ENCODE results near the gene ATAD3C.
"Not testable (repeated sequence)": the region's sequence is repeated elsewhere in the genome, so short reads cannot be mapped to it uniquely, and the experiment has no call there.

Gene ATAD3C

DNA sequence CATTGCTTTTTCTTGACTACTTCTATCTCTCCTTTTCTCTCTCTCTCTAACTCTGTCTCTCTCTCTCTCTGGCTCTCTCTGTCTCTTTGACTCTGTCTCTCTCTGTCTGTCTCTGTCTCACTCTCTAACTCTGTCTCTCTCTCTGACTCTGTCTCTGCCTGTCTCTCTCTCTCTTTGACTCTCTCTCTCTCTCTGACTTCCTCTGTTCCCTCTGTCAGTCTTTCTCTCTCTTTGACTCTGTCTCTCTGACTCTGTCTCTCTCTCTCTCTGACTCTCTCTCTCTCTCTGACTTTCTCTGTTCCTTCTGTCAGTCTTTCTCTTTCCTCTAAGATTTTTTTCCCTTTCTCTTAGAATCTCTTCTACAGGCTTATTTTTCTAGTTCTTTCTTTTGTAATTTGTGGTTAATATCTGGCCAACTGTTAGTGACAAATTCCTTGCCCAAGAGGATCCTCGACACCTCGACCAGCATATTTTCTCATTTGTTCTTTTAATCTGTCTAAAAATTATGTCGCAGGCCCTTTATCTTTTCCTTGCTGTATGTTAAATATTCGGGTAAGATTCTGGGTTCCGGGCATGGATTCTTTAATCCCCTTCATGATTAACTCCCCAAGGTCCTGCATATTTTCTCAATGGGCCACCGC lies at the start of gene ATAD3C:
Gene ATAD3C (plus strand): TSS at position 591 of the 641 bp plus-strand sequence. CDS start 995 bp downstream, outside the sequence.
- no peak for DNase-seq (ENCODE audit: low read depth, low spot score)

- DNase-seq (ENCODE audit: low read depth, low spot score) = no peak
Measured at GRCh38 chr1:1399872-1400575, 49.5 kb upstream of the ATAD3C start.

DNA sequence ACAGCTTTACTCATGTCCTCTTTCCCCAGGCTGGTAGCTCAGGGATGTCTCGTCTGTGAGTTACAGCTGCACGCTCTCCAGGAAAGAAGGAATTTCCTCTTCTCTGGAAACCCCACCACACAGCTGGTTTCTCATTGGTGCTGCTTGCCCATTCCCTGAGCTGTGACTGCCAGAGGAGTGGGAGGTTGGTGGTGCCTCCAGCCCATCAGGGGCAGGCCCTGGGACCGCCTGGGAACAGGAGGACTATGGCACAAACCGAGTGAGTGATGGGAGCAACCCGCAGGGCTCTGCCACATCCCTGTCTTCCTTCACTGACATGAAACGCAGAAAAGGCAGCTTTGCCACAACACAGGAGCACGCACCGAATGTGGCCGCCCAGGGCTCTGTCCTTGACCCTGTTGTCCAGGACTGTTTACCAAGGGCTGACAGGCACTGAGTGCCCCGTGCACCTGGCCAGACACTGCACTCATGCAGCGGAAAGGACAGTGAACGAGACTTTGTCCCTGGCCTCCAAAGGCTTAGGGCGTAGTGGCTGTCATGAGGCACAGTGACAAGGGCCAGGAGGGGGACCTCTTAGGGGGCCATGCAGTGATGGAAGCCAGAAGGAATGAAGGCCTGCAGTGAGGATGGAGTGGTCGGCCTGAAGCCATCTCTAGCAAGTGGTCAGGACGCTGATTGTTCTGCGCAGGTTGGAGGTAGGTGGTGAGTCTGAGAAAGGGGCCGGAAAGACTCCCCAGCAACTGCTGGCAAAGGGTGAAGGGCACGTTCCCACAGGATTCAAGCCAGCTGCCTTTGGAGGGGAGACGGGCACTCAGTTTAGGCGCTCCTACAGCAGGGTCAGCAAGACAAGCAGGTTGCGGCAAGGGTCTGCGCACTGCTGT lies 48.7 kb upstream of the ATAD3C start:
- no peak for DNase-seq (ENCODE audit: low read depth, low spot score)

GRCh38 chr1:1401457-1402010 lies 48.0 kb upstream of the ATAD3C start:
- DNase-seq (ENCODE audit: low read depth, low spot score) = no peak

DNA sequence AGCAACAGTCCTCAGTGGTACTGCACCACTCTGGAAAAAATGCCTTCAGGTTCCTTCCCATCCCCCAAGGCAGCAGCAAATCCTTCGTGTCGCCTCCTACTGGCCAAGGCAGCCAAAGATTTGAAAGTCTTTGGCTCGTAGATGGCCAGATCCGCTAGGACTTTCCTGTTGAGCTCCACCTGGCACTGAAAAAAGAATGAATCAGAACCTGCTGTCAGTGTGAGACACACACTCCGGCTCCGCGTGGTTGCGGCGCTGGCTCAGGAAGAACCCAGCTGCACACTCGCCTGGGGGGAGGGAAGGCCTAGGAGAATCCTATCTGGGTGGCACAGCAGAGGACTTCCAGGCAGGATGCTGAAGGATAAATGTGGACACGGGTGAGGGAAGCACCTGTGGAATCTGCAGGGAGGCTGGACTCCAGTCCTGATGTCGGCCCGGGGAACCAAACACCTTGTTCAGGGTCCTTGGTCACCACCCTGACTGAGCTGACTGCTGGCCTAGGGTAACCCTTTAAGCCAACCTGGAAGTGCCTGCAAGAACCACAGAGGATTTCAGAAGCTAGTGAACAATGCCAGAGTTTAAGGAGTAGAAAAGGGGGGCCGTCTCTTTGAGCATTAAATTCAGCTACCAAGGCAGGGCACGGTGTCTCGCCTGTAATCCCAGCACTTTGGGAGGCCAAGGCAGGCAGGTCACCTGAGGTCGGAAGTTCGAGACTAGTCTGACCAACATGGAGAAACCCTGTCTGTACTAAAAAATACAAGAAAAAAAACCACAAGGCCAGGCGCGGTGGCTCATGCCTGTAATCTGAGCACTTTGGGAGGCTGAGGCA lies 47.2 kb upstream of the ATAD3C start:
- DNase-seq (ENCODE audit: low read depth, low spot score) = no peak

DNA sequence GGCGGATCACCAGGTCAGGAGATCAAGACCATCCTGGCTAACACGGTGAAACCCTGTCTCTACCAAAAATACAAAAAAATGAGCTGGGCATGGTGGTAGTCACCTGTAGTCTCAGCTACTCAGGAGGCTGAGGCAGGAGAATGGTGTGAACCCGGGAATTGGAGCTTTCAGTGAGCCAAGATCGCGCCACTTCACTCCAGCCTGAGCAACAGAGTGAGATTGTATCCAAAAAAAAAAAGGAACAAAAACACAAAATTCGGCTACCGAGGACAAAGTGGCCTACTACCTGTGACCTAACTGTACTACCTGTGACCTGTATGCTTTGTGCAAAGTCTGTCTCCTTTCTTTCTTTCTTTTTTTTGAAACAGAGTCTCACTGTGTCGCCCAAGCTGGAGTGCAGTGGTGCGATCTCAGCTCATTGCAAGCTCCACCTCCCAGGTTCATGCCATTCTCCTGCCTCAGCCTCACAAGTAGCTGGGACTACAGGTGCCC lies 46.5 kb upstream of the ATAD3C start:
- not testable (repeated sequence) for DNase-seq (ENCODE audit: low read depth, low spot score)

DNA sequence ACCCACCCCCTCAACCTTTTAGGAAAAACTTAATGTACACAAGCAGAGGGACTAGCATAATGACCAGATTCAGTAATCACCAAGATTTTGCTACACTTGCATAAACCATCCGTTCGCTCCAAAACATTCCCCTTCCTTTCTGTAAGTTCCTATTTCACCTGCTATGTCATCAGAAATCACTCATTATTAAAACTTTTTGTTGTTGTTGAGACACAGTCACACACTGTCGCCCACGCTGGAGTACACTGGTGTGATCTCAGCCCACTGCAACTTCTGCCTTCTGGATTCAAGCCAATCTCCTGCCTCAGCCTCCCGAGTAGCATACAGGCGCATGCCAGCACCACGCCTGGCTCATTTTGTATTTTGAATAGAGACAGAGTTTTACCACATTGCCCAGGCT lies 45.8 kb upstream of the ATAD3C start:
- DNase-seq (ENCODE audit: low read depth, low spot score) = no peak

DNA sequence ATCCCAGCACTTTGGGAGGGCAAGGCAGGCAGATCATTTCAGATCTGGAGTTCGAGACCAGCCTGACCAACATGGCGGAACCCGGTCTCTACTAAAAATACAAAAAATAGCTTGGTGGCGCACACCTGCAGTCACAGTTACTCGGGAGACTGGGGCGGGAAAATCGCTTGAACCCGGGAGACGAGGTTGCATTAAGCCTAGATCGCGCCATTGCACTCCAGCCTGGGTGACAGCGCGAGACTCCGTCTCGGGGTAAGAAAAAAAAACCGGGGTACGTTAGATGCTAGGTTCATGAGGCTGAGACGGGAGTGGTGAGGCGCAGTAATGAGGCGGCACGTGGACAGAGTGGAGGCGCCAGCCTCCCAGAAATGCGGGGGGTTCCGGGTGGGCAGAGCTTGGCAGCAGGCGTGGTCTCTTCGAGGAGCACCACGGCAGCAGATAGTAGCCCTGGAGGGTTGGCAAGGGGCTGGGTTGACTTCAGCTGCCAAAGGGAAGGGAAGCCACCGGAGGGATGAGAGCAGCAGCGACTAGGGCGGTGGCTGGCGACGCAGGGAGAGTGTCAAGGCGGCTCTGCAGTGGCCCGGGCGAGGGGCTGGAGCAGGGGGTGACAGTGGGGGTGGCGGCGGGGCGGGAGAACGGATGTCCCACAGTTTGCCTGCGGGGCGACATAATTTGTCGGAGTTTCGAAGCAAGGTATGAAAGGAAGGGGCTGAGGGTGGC lies 43.2 kb upstream of the ATAD3C start:
- no peak for DNase-seq (ENCODE audit: low read depth, low spot score)

DNA sequence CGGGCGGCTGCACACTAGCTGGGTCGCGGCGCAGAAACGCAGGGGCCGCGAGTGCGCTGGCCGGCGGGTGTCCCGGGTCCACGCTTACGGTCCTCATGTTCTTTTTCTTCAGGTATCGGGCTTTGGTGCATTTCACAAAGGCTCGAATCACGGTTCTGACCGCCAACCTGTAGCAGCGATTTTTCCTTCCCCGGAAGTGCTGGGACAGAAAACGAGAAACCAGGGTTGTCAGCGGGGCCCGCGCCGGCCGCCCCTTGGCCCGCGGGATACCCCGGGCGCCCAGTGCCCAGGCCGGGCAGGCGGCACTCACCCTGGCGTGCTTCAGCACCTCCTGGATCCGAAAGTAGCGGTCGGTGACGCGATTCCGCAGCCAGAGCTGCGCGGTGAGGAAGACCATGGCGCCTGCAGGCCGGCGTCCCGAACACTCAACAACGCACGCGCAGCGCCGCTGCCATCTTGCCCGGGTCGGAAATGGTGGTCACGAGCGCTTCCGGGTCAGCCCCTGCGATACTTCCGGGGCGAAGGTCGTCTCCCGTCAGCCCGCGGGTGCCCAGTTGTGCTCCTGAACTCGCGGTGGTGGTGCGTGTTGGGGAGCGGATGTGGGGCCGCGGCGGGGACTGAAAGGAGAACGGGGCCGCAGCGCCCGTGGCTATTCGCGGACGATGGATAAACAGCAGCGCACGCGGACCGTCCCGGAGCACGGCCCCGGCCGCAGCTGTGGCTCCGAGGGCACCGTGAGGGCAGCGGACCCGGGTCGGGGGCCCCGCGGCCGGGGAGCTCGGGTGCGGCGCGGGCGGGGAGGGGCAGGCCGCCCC lies 42.5 kb upstream of the ATAD3C start, which contains the start of gene MRPL20:
Gene MRPL20 (minus strand): TSS at position 473 of the 815 bp plus-strand sequence. CDS start 76 bp downstream, at position 397.
- DNase-seq (ENCODE audit: low read depth, low spot score) = peak; percentile 97

DNA sequence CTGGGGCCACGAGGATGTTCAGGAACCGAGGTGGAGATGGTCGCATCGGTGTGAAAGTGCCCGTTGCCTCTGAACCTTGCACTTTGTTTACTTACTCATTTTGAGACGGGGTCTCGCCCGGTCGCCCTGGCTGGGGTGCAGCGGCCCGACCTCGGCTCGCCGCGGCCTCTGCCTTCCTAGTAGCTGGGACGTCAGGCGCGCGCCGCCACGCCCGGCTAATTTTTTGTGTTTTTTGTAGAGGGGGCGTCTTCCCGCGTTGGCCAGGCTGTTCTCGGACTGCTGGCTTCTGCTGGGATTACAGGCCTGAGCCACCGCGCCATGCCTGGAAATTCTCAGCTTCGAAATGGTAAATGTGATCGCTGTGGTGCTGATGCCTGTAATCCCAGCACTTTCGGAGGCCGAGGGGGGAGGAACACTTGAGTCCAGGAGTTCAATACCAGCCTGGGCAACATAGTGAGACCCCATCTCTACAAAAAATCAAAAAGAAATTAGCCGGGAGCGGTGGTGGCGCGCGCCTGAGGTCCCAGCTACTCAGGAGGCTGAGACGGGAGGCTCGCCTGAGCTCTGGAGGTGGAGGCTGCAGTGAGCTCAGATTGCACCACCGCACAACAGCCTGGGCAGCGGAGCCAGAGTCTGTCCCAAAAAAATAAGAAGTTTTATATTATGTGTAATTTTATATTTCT lies 41.7 kb upstream of the ATAD3C start:
- no peak for DNase-seq (ENCODE audit: low read depth, low spot score)

GRCh38 chr1:1410238-1410637 lies 39.3 kb upstream of the ATAD3C start:
- DNase-seq (ENCODE audit: low read depth, low spot score) = not testable (repeated sequence)

- no peak for DNase-seq (ENCODE audit: low read depth, low spot score)
Measured at GRCh38 chr1:1411626-1412025, 37.9 kb upstream of the ATAD3C start.

- DNase-seq (ENCODE audit: low read depth, low spot score) = not testable (repeated sequence)
Measured at GRCh38 chr1:1412311-1412902, 37.1 kb upstream of the ATAD3C start.

DNA sequence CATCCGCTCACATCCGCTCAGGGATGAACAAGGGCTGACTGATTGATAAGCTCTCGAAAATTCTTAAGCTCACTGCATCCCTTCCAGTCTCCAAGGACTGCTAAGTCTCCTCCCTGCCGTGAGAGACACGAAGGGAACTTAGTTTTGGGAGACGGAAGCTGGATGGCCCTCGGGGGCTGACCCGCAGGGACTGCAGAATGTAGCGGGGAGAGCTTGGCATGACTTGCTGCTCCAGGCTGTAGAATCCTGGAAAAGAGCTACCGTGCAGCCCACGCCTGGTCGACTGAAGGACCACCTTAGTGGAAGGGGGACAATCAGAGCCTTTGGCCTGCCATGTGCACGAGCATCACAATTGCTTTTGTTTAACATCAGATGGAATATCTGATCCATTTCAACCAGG lies 33.7 kb upstream of the ATAD3C start:
- DNase-seq (ENCODE audit: low read depth, low spot score) = no peak

- DNase-seq (ENCODE audit: low read depth, low spot score) = not testable (repeated sequence)
Measured at GRCh38 chr1:1417396-1417795, 32.1 kb upstream of the ATAD3C start.

GRCh38 chr1:1417825-1418463 lies 31.5 kb upstream of the ATAD3C start:
- not testable (repeated sequence) for DNase-seq (ENCODE audit: low read depth, low spot score)

DNA sequence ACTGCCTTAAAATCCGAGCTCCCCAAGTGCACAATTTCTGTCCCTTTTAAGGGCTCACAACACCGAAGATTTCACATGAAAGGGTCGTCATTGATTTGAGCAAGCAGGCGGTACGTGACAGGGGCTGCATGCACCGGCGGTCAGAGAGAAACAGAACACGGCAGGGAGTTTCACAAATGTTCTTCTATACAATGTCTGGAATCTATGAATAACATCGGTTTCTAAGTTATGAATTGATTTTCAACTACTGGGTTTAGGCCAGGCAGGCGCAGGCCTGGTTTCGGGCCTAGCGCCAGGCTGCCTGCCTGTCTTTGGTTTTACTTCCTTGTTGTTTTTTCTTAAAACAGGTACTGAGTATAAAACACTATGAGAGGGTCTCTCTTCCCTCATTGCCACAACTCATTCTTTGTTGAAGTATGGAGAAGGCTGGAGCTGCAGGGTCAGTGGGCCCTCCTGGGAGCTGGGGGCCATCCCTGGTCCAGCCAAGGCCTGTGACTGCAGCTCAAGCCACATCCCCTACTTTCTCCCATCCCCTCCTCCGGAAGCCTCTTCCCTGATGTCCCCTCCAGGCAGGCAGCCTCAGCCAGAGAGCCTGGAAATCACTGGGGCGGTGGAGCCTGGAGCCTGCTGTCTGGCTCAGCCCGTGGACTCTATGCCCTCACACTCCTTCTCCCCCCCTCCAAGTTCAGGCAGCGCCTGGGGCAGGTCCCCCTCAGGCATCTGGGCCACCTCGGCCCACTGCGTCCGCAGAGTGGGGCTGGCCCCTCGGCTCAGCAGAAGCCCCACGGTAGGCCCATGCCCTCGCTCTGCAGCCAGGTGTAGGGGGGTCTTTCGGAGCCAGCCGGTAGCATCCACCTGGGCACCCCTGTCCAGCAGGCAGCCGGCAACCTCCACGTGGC lies 30.8 kb upstream of the ATAD3C start:
- DNase-seq (ENCODE audit: low read depth, low spot score) = no peak
